HEK293T (cell line): ENCODE results near the gene NOXA1.

Experiments used
- CTCF ChIA-PET: fragments of 350-600 bp; formaldehyde crosslinking; extraction: SDS; loops from one replicate; lab custom pipeline; 2021; ENCODE audit warnings: antibody characterized with exemption, inconsistent platforms; lab: Yijun Ruan, JAX
- POLR2A ChIA-PET: fragments of 350-600 bp; formaldehyde crosslinking; extraction: SDS; loops from one replicate; lab custom pipeline; 2020; ENCODE audit warnings: antibody characterized with exemption, inconsistent platforms; lab: Yijun Ruan, JAX
- DNase-seq: peaks from one replicate; pipeline ENCODE4 v3.0.0; 2012; ENCODE audit warnings: mixed read lengths; ENCODE audit errors: extremely low spot score
- ARNT ChIP-seq: fragments of 450-650 bp; IDR thresholded peaks from 2 replicates; pipeline ENCODE4 v1.6.1; 2017; ENCODE audit warnings: mild to moderate bottlenecking
- BHLHE40 ChIP-seq: fragments of 450-650 bp; IDR thresholded peaks from 2 replicates; pipeline ENCODE4 v1.6.1; 2016; ENCODE audit warnings: mild to moderate bottlenecking, moderate library complexity, borderline replicate concordance
- CTBP1 ChIP-seq: fragments of 450-650 bp; IDR thresholded peaks from 2 replicates; pipeline ENCODE4 v1.6.1; 2016; ENCODE audit warnings: borderline replicate concordance
- ELF4 ChIP-seq: fragments of 450-650 bp; IDR thresholded peaks from 2 replicates; pipeline ENCODE4 v1.6.1; 2017; ENCODE audit warnings: antibody characterized with exemption
- FOXA1 ChIP-seq: fragments of 450-650 bp; IDR thresholded peaks from 2 replicates; pipeline ENCODE4 v1.6.1; 2016; ENCODE audit warnings: mild to moderate bottlenecking
- FOXK2 ChIP-seq: fragments of 450-650 bp; IDR thresholded peaks from 2 replicates; pipeline ENCODE4 v1.6.1; 2016; ENCODE audit warnings: mild to moderate bottlenecking
- FOXM1 ChIP-seq: fragments of 450-650 bp; IDR thresholded peaks from 2 replicates; pipeline ENCODE4 v1.6.1; 2017; ENCODE audit warnings: mild to moderate bottlenecking, borderline replicate concordance
- HDGF ChIP-seq: fragments of 450-650 bp; IDR thresholded peaks from 2 replicates; pipeline ENCODE4 v1.6.1; 2017; ENCODE audit warnings: antibody characterized with exemption, borderline replicate concordance
- L3MBTL2 ChIP-seq: fragments of 450-650 bp; conservative IDR thresholded peaks from 2 replicates; pipeline ENCODE4 v1.6.1; 2016; ENCODE audit warnings: mild to moderate bottlenecking
- LEF1 ChIP-seq: fragments of 450-650 bp; IDR thresholded peaks from 2 replicates; pipeline ENCODE4 v1.6.1; 2017; ENCODE audit warnings: mild to moderate bottlenecking, borderline replicate concordance
- NFRKB ChIP-seq: fragments of 450-650 bp; IDR thresholded peaks from 2 replicates; pipeline ENCODE4 v1.6.1; 2016; ENCODE audit warnings: mild to moderate bottlenecking, moderate library complexity
- SP1 ChIP-seq: fragments of 450-650 bp; IDR thresholded peaks from 2 replicates; pipeline ENCODE4 v1.6.1; 2017
- SUZ12 ChIP-seq: fragments of 450-650 bp; IDR thresholded peaks from 2 replicates; pipeline ENCODE4 v1.6.1; 2016; ENCODE audit warnings: mild to moderate bottlenecking
- TARDBP ChIP-seq: fragments of 450-650 bp; IDR thresholded peaks from 2 replicates; pipeline ENCODE4 v1.6.1; 2016
- ZNF384 ChIP-seq: fragments of 450-650 bp; IDR thresholded peaks from 2 replicates; pipeline ENCODE4 v1.6.1; 2016
- TF ChIP-seq, protein P1 (sequence below): fragments of 450-650 bp; IDR thresholded peaks from 2 replicates; pipeline ENCODE4 v1.6.1; 2016

Gene NOXA1, protein sequence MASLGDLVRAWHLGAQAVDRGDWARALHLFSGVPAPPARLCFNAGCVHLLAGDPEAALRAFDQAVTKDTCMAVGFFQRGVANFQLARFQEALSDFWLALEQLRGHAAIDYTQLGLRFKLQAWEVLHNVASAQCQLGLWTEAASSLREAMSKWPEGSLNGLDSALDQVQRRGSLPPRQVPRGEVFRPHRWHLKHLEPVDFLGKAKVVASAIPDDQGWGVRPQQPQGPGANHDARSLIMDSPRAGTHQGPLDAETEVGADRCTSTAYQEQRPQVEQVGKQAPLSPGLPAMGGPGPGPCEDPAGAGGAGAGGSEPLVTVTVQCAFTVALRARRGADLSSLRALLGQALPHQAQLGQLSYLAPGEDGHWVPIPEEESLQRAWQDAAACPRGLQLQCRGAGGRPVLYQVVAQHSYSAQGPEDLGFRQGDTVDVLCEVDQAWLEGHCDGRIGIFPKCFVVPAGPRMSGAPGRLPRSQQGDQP

DNA sequence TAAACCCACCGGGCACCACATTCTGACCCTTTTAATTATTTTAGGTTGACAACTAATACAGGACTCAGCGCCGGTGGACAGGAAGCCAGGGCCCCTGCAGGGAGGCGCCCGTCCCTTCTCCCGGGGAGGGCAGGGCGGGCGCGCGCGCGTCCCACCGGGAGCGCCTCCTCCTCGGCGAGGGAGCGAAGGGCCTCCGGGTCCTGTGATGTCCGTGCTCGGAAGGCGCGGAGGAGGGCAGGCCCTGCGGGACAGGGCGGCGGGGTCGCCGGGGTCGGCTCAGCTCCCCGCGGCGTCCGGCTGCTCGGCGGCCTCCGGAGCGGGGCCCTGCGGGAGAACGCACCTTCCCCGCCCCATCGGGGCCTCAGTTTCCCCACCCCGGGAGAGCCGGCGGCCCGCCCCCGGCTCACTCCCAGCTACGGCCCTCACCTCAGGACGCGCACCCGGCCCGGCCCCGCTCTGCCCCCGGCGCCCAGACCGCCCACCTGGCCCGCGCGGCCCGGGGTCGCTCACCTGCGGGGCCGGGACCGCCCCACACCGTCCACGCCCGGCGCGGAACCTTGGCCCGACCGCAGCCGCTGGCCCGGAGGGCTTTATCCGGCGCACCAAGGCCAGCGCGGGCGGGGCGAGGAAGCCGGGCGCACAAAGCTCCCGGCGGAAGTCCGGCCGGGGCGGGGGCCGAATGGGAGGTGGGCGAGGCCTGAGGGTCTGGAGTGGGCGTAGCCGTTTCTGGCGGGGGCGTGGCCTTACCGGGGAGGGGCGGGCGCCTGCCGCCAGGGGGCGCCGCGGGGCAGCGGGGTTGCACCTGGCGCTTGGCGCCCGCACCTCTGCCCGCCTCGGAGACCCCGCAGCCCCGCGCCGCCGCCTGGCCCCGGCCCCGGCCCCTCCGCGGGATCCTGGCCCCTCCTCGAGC lies at the start of gene NOXA1, which contains the start of gene EXD3:
NOXA1 (plus strand) TSS at position 790 of the 910 bp plus-strand sequence. CDS start 137 bp downstream, outside the sequence.
EXD3 (minus strand) TSS at position 559 of the 910 bp plus-strand sequence. CDS start 27,805 bp downstream, outside the sequence.
- peak; percentile 99 for DNase-seq
- TF ChIP-seq TARDBP (no peak), FOXK2 (no peak), SUZ12 (no peak), FOXA1 (no peak), ZNF384 (no peak), LEF1 (peak; percentile 85; the same call in 1 of the 2 replicates), NFRKB (no peak), HDGF (no peak), FOXM1 (no peak; the same call in 1 of the 2 replicates), L3MBTL2 (no peak), ARNT (peak; percentile 76), BHLHE40 (no peak), SP1 (no peak), ELF4 (no peak), CTBP1 (no peak; the same call in 1 of the 2 replicates)
- TF ChIP-seq, protein P1, sequence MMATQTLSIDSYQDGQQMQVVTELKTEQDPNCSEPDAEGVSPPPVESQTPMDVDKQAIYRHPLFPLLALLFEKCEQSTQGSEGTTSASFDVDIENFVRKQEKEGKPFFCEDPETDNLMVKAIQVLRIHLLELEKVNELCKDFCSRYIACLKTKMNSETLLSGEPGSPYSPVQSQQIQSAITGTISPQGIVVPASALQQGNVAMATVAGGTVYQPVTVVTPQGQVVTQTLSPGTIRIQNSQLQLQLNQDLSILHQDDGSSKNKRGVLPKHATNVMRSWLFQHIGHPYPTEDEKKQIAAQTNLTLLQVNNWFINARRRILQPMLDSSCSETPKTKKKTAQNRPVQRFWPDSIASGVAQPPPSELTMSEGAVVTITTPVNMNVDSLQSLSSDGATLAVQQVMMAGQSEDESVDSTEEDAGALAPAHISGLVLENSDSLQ: no peak
- POLR2A ChIA-PET: interaction anchor here (0.5 to 2.4 kb wide), 23 partner anchors 8 to 293 kb away, joined by 3 to 18 read pairs (median 3); partner anchors contain the start of genes ENTPD8, MRPL41, NRARP and NSMF
- CTCF ChIA-PET: interaction anchor here (0.6 to 1.6 kb wide), 5 partner anchors 11 to 121 kb away, joined by 3 to 4 read pairs (median 4); partner anchors contain the start of gene NRARP

- TF ChIP-seq LEF1 (no peak), NFRKB (no peak), HDGF (no peak)
- ChIA-PET POLR2A (no interaction called here), CTCF (no interaction called here)
- no peak for DNase-seq
Measured at GRCh38 chr9:137373611-137373980, 49.6 kb upstream of the NOXA1 start.

DNA sequence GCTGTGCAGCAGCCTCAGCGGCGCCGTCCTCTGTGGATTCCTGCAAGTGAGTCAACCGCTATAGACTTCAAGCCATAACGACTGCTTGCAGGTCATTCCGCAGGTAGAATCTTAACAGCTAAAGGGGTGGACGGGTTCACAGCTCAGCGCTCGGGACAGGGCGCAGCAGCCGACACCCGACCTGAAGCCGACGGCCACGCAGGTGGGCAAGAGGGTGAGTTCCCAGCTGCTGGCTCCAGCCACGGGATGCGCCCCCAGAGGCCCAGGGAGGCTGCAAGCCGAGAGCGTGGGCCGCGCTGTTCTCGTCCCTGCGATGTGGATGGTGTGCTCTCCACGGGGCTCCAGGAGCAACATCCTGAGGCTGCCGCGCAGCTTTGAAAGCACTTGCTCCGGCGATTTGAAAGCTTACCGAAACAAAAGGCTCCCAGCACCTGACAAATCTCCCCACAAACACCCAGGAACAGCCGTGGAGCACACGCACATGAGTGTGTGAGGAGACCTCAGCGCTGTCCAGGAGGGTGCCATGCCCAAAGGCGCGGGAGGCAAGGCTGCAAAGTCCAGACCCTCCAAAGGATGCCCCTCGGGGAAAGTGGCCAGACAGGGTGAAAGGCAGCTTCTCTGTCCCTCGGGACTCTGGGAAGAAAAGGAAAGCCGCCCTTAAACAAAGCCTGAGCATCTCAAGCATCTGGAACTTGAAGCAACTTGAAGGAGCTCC lies 48.9 kb upstream of the NOXA1 start:
- TF ChIP-seq FOXM1 (no peak), BHLHE40 (no peak), SP1 (no peak), LEF1 (no peak), NFRKB (no peak), FOXA1 (no peak), ARNT (no peak), TARDBP (no peak), ELF4 (no peak)
- TF ChIP-seq, protein P1: no peak
- CTCF ChIA-PET: no interaction called here
- POLR2A ChIA-PET: interaction anchor here (1.3 to 1.4 kb wide), 2 partner anchors 49 to 72 kb away, joined by 3 to 4 read pairs; partner anchors contain the start of genes EXD3, NOXA1 and NRARP
- DNase-seq: no peak

DNA sequence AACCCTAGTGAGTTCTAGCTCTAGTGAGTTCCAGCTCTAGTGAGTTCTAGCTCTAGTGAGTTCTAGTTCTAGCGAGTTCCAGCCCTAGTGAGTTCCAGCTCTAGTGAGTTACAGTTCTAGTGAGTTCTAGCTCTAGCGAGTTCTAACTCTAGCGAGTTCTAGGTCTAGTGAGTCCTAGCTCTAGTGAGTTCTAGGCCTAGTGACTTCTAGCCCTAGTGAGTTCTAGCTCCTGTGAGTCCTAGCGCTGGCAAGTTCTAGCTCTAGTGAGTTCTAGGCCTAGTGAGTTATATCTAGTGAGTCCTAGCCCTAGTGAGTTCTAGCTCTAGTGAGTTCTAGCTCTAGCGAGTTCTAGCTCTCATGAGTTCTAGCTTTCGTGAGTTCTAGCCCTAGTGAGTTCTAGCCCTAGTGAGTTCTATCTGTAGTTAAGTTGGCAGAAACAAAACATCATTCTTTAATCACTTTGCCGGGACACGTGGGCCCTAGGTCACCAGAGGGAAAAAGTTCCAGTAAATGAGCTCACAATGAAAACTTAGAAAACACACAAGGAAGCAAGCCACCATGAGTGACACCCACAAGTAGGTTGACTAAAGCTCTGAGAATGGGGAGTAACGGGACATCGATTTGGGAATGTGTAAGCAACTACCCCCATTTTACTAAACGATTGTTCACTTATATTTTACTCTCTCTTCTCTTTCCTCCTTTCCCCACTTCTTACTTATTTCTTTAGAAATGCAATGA lies 47.7 kb upstream of the NOXA1 start:
- ChIA-PET CTCF (no interaction called here), POLR2A (interaction anchor here (1.3 to 1.4 kb wide), 2 partner anchors 48 to 73 kb away, joined by 3 to 4 read pairs; partner anchors contain the start of genes EXD3, NOXA1 and NRARP)
- no peak for DNase-seq
- TF ChIP-seq ARNT (no peak), L3MBTL2 (no peak), NFRKB (no peak), FOXM1 (no peak), ZNF384 (no peak), LEF1 (no peak), BHLHE40 (no peak), SUZ12 (no peak), SP1 (no peak), HDGF (no peak), ELF4 (no peak), FOXA1 (no peak), FOXK2 (no peak), TARDBP (no peak), CTBP1 (no peak)
- TF ChIP-seq, protein P1: no peak
